MM.1S (cell line): ENCODE measurements around the gene CLNK.

Experiments
- DNase-seq: peaks from one replicate; pipeline ENCODE4 v3.0.0-alpha.2; 2015
- H2AFZ ChIP-seq: fragments of 300-600 bp; sonication (generic); 2 replicates; pipeline ENCODE4 v1.6.0; 2016; ENCODE audit warnings: antibody characterized with exemption, low read length
- H3F3A ChIP-seq: fragments of 300-600 bp; sonication (generic); 2 replicates; pipeline ENCODE4 v1.6.1; 2016; ENCODE audit warnings: mild to moderate bottlenecking, antibody characterized with exemption, low read length, moderate library complexity, mixed read lengths; ENCODE audit not compliant: insufficient read depth
- H3K27ac ChIP-seq: fragments of 300-600 bp; sonication (generic); 2 replicates; pipeline ENCODE4 v1.5.1; 2016; ENCODE audit warnings: mild to moderate bottlenecking, low read length
- H3K27me3 ChIP-seq: fragments of 300-600 bp; sonication (generic); replicated peaks from 2 replicates; pipeline ENCODE4 v1.6.0; 2016; ENCODE audit warnings: low read length; ENCODE audit not compliant: insufficient read depth
- H3K36me3 ChIP-seq: fragments of 300-600 bp; sonication (generic); replicated peaks from 2 replicates; pipeline ENCODE4 v1.6.1; 2016; ENCODE audit warnings: mild to moderate bottlenecking, low read length, mixed read lengths; ENCODE audit not compliant: insufficient read depth
- H3K4me1 ChIP-seq: fragments of 300-600 bp; sonication (generic); 2 replicates; pipeline ENCODE4 v1.6.1; 2016; ENCODE audit warnings: low read length, mixed read lengths
- H3K4me2 ChIP-seq: fragments of 300-600 bp; sonication (generic); 2 replicates; pipeline ENCODE4 v1.6.0; 2016; ENCODE audit warnings: low read depth, low read length
- H3K4me3 ChIP-seq: fragments of 300-600 bp; sonication (generic); 2 replicates; pipeline ENCODE4 v1.5.1; 2016; ENCODE audit warnings: low read length, mixed read lengths
- H3K79me2 ChIP-seq: fragments of 300-600 bp; sonication (generic); 2 replicates; pipeline ENCODE4 v1.6.1; 2016; ENCODE audit warnings: mixed run types, low read length, mixed read lengths
- H3K9ac ChIP-seq: fragments of 300-600 bp; sonication (generic); 2 replicates; pipeline ENCODE4 v1.6.1; 2016; ENCODE audit warnings: low read length, mixed read lengths
- H3K9me2 ChIP-seq: fragments of 300-600 bp; sonication (generic); replicated peaks from 2 replicates; pipeline ENCODE4 v1.6.1; 2016; ENCODE audit warnings: mild to moderate bottlenecking, low read length, mixed read lengths; ENCODE audit not compliant: insufficient read depth
- H3K9me3 ChIP-seq: fragments of 300-600 bp; sonication (generic); replicated peaks from 2 replicates; pipeline ENCODE4 v1.6.1; 2016; ENCODE audit warnings: mild to moderate bottlenecking, low read length, mixed read lengths; ENCODE audit not compliant: insufficient read depth
- H4K20me1 ChIP-seq: fragments of 300-600 bp; sonication (generic); 2 replicates; pipeline ENCODE4 v1.6.1; 2016; ENCODE audit warnings: mild to moderate bottlenecking, low read length, moderate library complexity, mixed read lengths; ENCODE audit not compliant: insufficient read depth
- EZH2 ChIP-seq: fragments of 300-600 bp; sonication (generic); optimal IDR thresholded peaks from 2 replicates; pipeline ENCODE3; 2017; ENCODE audit warnings: low read depth, mild to moderate bottlenecking, antibody characterized with exemption, low read length, mixed read lengths
- EZH2phosphoT487 ChIP-seq: fragments of 300-600 bp; sonication (generic); IDR thresholded peaks from 2 replicates; pipeline ENCODE4 v1.6.1; 2018; ENCODE audit warnings: antibody characterized with exemption, low read length
- TF ChIP-seq, protein P1 (sequence below): fragments of 300-600 bp; sonication (generic); IDR thresholded peaks from 2 replicates; pipeline ENCODE4 v1.5.1; 2016; ENCODE audit warnings: antibody characterized with exemption, low read length, mixed read lengths

CLNK gene

GRCh38 chr4:10589799-10590198 is 94.8 kb downstream of the CLNK start:
- no peak overlapping the region for H3K4me3 ChIP-seq
- H3K9me2 ChIP-seq, result no peaks in the 10 kb centered on the region
- H3K4me2 ChIP-seq, result no peak overlapping the region
- no peaks in the 10 kb centered on the region for H3K27me3 ChIP-seq
- no peak overlapping the region for H3K27ac ChIP-seq
- no peaks in the 10 kb centered on the region for H3K36me3 ChIP-seq
- H3F3A ChIP-seq, result no peaks in the 10 kb centered on the region
- no peak overlapping the region for H2AFZ ChIP-seq
- H3K9me3 ChIP-seq, result no peaks in the 10 kb centered on the region
- no peak overlapping the region for H3K9ac ChIP-seq
- no peaks in the 10 kb centered on the region for H3K4me1 ChIP-seq
- no peak for DNase-seq
- TF ChIP-seq EZH2, result no peak
- TF ChIP-seq, protein P1, sequence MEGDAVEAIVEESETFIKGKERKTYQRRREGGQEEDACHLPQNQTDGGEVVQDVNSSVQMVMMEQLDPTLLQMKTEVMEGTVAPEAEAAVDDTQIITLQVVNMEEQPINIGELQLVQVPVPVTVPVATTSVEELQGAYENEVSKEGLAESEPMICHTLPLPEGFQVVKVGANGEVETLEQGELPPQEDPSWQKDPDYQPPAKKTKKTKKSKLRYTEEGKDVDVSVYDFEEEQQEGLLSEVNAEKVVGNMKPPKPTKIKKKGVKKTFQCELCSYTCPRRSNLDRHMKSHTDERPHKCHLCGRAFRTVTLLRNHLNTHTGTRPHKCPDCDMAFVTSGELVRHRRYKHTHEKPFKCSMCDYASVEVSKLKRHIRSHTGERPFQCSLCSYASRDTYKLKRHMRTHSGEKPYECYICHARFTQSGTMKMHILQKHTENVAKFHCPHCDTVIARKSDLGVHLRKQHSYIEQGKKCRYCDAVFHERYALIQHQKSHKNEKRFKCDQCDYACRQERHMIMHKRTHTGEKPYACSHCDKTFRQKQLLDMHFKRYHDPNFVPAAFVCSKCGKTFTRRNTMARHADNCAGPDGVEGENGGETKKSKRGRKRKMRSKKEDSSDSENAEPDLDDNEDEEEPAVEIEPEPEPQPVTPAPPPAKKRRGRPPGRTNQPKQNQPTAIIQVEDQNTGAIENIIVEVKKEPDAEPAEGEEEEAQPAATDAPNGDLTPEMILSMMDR, result no peak
- TF ChIP-seq EZH2phosphoT487, result no peak
- H3K79me2 ChIP-seq, result no peaks in the 10 kb centered on the region
- H4K20me1 ChIP-seq, result no peaks in the 10 kb centered on the region

DNA sequence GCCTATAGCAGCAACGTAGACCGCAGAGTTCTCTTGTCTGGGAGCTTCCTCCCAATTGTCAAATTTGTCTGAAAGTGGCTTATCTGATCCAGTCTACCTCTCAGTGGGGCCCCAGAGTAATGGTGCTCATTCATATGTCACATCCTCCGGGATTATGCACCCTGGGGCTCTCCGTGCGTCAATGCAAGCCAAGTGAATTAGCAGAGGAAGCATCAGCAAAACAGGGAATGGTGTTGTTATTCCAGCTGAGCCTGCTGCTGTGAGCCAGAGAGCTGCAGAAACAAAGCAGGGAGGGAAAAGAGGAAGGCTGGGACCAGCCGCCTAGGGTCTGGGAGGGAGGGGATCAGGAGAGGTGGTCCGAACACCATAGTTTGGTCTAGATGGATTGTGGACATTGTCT is 95.2 kb downstream of the CLNK start:
- H3K4me1 ChIP-seq, result peaks cover 3% of the 10 kb centered on the region; the same call in 1 of the 2 replicates
- H3K36me3 ChIP-seq, result no peaks in the 10 kb centered on the region
- H4K20me1 ChIP-seq, result no peaks in the 10 kb centered on the region
- H2AFZ ChIP-seq, result no peak overlapping the region
- DNase-seq, result no peak
- no peak overlapping the region for H3K4me3 ChIP-seq
- no peaks in the 10 kb centered on the region for H3K9me3 ChIP-seq
- no peaks in the 10 kb centered on the region for H3K79me2 ChIP-seq
- no peak for TF ChIP-seq EZH2phosphoT487
- TF ChIP-seq EZH2, result no peak
- TF ChIP-seq, protein P1, result no peak
- H3K27me3 ChIP-seq, result no peaks in the 10 kb centered on the region
- H3F3A ChIP-seq, result no peaks in the 10 kb centered on the region
- no peak overlapping the region for H3K9ac ChIP-seq
- no peak overlapping the region for H3K27ac ChIP-seq
- no peak overlapping the region for H3K4me2 ChIP-seq
- H3K9me2 ChIP-seq, result no peaks in the 10 kb centered on the region

DNA sequence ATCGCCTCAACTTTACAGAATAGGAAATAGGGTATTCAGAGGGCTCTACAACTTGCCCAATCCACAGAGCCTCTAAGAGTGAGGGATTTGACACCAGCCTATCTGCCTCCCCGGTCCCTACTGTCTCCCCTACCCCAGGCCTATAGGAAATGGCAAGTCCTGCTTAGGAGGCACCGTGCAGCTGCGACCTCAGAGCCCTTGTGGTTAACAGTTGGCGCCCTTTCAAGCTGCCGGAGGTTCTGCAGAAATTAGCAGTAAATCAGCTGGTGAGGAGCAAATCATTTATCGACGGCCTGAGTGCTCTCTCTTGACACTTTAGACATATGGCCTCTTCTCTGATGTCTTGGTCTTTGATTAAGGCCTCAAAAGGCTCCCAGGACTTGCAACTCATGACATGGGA is 96.9 kb downstream of the CLNK start:
- Histone ChIP-seq H3K27ac (no peak overlapping the region), H3K36me3 (no peaks in the 10 kb centered on the region), H4K20me1 (no peaks in the 10 kb centered on the region), H3F3A (no peaks in the 10 kb centered on the region), H3K9me2 (no peaks in the 10 kb centered on the region), H3K4me1 (peaks cover 5% of the 10 kb centered on the region; the same call in 1 of the 2 replicates), H3K9ac (no peak overlapping the region), H2AFZ (no peak overlapping the region), H3K4me3 (no peak overlapping the region), H3K4me2 (no peak overlapping the region), H3K27me3 (no peaks in the 10 kb centered on the region), H3K9me3 (no peaks in the 10 kb centered on the region), H3K79me2 (no peaks in the 10 kb centered on the region)
- TF ChIP-seq EZH2phosphoT487 (no peak), EZH2 (no peak)
- TF ChIP-seq, protein P1, result no peak
- no peak for DNase-seq
